Measurements from ENCODE around the gene MYH7B.

MYH7B gene

DNA sequence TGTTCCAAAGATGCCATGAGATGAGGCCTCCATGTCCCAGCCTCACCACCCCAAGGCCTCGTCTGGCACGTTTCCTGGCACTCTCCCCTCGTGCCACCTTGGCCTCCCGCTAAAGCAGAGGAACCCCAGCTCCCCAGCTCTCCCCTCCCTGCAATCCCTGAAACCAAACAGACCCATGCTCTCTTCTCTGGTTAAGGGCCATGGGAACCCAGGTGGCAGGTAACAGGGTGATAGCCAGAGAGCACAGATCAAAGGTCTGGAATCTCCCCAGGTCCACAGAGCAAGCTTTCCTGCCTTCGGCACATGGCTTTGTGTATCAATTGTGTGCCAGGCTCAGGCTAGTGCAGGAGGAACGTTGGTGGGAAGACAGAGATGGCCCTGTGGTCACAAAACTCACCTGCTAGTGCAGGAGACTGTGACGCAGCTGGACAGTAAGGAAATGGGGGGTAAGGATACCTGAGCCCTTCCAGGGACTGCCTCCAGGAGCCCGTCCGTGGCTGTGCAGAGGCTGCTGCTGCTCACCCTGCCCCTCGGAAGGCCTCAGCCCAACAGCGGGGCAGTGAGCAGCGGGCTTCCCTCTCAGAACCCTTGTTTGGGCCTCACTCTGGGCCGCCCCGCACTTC, 39.0 kb downstream of the MYH7B start:
- no peak for DNase-seq

DNA sequence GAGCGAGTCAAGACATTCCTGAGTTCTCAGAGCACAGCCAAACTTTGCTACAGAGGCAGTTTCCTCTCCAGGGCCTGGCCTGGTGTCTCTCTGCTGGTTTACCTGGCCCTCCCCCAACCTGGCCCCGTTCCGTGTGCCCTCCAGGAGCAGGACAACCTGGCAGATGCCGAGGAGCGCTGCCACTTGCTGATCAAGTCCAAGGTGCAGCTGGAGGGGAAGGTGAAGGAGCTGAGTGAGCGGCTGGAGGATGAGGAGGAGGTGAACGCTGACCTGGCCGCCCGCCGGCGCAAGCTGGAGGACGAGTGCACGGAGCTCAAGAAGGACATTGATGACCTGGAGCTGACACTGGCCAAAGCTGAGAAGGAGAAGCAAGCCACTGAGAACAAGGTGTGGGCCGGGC, 39.5 kb downstream of the MYH7B start:
- no peak for DNase-seq

DNA sequence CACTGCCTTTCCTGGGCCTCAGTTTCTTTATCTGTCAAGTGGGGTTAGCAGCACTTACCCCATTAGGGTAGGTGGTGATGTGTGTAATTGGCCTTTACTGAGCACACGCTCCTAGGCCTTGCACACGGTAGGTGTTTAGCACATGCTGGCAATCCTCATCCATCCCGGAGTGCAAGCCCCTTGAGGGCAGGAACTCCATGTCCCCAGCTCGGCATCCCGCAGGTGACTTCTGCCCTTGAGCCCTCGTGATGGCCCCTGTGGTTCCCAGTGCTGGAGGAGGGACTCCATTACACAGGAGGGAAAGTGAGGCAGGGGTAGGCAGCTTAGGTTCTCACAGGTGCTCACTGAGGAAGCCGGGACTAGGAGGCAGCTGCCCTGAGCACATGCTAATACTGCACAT, 40.0 kb downstream of the MYH7B start:
- no peak for DNase-seq

DNA sequence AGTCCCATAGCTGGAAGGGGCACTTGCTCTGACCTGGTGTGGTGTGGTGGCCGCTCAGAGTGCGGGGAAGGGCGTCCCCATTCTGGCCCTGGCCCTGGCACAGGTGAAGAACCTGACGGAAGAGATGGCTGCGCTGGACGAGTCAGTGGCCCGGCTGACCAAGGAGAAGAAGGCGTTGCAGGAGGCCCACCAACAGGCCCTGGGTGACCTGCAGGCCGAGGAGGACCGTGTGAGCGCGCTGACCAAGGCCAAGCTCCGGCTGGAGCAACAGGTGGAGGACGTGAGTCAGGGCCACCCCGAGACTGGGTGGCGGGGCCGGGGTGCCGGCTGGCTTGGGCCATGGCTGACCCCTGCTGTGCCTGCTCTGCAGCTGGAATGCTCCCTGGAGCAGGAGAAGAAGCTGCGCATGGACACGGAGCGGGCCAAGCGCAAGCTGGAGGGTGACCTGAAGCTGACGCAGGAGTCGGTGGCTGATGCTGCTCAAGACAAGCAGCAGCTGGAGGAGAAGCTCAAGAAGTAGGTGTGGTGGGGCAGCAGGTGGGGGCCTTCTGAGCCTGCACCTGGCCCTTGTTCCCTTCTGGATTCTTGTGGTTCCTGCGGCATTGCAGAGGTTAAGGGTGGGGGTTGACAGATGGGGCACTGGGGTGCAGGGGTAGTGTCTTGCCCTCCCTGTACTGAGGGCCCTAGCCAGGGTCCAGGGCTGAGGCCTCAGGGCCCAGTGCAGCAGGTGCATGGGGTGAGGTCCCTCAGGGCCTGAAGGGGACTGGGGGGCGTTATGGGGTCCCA, 40.8 kb downstream of the MYH7B start:
- DNase-seq, result no peak

GRCh38 chr20:34997131-34997561, 41.5 kb downstream of the MYH7B start:
- no peak for DNase-seq

- DNase-seq, result no peak
Observed at GRCh38 chr20:34997774-34998173, 42.1 kb downstream of the MYH7B start.

DNA sequence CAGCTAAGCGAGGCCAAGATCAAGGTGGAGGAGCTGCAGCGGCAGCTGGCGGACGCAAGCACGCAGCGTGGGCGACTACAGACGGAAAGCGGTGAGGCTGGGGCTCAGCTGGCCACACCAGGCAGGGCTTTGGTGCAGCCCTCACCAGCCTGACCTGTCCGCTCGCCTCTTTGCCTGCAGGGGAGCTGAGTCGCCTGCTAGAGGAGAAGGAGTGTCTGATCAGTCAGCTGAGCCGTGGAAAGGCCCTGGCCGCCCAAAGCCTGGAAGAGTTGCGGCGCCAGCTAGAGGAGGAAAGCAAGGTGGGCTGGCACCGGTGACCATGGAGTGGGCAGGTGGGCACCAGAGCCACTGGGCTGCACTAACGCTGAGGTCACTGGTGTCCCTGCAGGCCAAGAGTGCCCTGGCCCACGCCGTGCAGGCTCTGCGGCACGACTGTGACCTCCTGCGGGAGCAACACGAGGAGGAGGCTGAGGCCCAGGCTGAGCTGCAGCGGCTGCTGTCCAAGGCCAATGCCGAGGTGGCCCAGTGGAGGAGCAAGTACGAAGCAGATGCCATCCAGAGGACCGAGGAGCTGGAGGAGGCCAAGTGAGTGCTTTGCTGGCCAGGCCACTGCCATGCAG, 42.8 kb downstream of the MYH7B start:
- no peak for DNase-seq

DNA sequence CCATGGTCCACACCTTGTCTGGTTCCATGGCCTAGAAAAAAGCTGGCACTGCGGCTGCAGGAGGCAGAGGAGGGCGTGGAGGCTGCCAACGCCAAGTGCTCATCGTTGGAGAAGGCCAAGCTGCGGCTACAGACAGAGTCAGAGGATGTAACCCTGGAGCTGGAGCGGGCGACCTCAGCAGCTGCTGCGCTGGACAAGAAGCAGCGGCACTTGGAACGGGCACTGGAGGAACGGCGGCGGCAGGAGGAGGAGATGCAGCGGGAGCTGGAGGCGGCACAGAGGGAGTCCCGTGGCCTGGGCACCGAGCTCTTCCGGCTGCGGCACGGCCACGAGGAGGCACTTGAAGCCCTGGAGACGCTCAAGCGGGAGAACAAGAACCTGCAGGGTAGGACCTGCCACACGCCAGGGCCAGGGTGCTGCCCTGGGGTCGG, 43.4 kb downstream of the MYH7B start:
- no peak for DNase-seq

GRCh38 chr20:34999782-35000181, 44.1 kb downstream of the MYH7B start:
- no peak for DNase-seq

- no peak for DNase-seq
Observed at GRCh38 chr20:35000311-35000921, 44.7 kb downstream of the MYH7B start.

GRCh38 chr20:35000922-35001595, 45.4 kb downstream of the MYH7B start:
- no peak for DNase-seq

- peak; percentile 15 for DNase-seq
Observed at GRCh38 chr20:35001596-35002362, 46.1 kb downstream of the MYH7B start.

DNA sequence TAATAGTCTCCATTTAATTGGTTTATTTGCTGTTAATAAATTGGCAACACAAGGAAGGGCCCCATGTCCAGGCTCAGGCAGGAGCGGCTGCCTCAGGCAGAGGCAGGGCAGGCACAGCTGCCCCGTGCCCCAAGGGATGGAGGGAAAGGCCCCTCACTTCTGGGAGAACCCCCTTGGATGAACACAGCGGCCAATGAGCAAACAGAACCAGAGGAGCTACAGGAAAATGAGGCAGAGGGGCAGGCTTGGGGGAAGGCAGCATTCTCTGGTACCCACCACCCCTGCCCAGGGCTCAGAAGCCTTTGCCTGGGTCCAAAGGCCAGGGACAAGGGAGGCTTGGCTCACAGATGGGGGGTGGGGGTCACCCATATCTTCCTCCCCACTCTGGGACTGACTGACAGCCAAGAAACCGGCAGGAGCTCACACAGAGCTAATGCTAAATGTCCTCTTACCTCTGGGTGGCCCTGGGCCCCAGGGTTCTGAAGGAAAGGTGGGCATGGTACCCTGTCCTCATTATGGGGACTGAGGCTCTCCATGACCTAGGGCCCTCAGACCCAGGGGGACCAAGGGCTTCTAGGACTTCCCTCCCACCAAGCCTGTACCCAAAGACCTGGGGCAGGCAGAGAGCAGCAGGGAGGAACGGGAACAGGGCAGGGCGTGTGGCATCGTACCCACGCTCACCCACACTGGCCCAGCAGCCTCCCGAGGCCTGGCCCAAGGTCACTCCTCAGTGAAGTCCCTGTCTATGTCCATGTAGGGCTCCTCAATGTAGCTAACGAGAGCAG, 47.0 kb downstream of the MYH7B start:
- no peak for DNase-seq

- no peak for DNase-seq
Observed at GRCh38 chr20:35003211-35004031, 47.8 kb downstream of the MYH7B start.

DNA sequence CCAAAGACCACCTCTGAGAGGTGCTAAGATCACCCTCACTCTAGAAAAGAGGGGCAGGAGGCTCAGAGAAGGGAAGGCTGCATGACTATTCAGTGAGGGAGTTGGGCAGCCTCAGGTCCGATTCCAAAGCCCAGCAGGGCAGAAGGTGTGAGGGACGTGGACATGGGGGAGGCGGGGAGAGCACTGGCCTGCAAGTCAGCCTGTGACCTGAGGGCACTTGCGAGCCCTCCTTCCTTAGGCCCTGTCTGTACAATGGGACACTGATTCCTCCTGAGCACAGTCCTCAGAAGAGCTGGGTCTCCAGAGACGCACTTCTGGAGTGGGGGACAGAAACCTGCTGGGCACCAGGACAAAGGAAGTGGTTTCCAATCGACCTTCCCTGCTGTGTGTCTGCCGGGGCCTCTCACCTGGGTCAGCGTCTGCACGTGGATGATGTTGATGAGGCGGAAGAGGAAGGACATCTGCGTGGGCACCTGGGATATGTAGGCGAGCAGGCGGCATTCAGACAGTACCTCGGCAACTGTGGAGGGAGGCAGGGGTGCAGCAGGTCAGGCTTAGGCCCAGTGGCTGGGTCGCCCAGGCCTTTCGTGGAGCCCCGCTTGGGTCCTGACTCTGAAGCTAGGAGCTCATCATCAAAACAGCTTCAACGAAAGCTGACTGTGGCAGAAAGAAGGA, 48.5 kb downstream of the MYH7B start:
- DNase-seq, result no peak

- no peak for DNase-seq
Observed at GRCh38 chr20:35004749-35005462, 49.2 kb downstream of the MYH7B start.
